Esophagus squamous epithelium (tissue), 4 donors: ENCODE data around the gene TMED8.

Source experiments
- POLR2A ChIP-seq, 4 donors: fragments of 450-650 bp; IDR thresholded peaks; one replicate each; pipeline ENCODE4 v1.6.1; 2017; ENCODE audit warnings: antibody characterized with exemption in 4 of 4, mild to moderate bottlenecking in 4 of 4, moderate library complexity in 3 of 4
- TF ChIP-seq, protein P1 (sequence below), 6 experiments: fragments of 450-650 bp in 4 of 6; fragments of 200-600 bp in 2 of 6; sonication (generic) in 2 of 6; IDR thresholded peaks; one replicate each; pipeline ENCODE4 v1.5.1; 2016 to 2019; ENCODE audit warnings: antibody characterized with exemption in 6 of 6, mild to moderate bottlenecking in 4 of 6, moderate library complexity in 4 of 6

DNA sequence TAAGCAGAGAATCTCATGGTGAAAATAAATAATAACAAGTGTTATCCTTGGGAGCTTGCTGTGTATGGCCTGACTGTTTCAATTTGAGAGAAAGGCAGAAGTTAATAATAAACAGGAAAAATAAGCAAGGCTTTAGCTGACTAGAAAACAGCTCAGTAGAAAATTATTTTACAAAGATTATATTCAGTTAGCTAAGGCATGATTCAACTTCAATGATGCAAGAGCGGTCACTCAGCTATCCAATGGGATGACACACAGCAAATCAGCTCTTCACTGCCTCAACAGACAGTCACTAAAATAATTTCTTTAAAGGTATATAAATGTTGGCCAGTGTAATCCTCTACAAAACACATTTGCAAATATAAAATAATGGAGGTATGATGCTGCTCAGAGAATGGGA is 37.5 kb downstream of the TMED8 start:
- TF ChIP-seq, protein P1, sequence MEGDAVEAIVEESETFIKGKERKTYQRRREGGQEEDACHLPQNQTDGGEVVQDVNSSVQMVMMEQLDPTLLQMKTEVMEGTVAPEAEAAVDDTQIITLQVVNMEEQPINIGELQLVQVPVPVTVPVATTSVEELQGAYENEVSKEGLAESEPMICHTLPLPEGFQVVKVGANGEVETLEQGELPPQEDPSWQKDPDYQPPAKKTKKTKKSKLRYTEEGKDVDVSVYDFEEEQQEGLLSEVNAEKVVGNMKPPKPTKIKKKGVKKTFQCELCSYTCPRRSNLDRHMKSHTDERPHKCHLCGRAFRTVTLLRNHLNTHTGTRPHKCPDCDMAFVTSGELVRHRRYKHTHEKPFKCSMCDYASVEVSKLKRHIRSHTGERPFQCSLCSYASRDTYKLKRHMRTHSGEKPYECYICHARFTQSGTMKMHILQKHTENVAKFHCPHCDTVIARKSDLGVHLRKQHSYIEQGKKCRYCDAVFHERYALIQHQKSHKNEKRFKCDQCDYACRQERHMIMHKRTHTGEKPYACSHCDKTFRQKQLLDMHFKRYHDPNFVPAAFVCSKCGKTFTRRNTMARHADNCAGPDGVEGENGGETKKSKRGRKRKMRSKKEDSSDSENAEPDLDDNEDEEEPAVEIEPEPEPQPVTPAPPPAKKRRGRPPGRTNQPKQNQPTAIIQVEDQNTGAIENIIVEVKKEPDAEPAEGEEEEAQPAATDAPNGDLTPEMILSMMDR (IDR thresholded peaks at IDR 0.05) = no peak
- TF ChIP-seq POLR2A (IDR thresholded peaks at IDR 0.05) = no peak
